Stimulated activated naive CD8-positive, alpha-beta T cell treated with anti-CD3 and anti-CD28 coated beads, Interleukin-15, Interleukin-2, amounts not matched to agents 100 U/mL and 50 U/mL, for 24 hours (primary cell): Measurements from ENCODE around the gene CELF5.
A peak's percentile ranks its signal among the peaks of the same experiment; 100 is the strongest.
"Not testable (repeated sequence)": the region's sequence is repeated elsewhere in the genome, so short reads cannot be mapped to it uniquely, and the experiment has no call there.

ENCODE experiments used
- ATAC-seq: fragments of 150-1000 bp; cut with Tn5 transposase; one replicate; pipeline ENCODE4 v1.10.0; 2021
- DNase-seq: peaks from one replicate; pipeline ENCODE4 v3.0.0; 2021

CELF5 gene

GRCh38 chr19:3207461-3208242 is 16.8 kb upstream of the CELF5 start:
- ATAC-seq = no peak
- DNase-seq = no peak

- no peak for ATAC-seq
Observed at GRCh38 chr19:3208317-3209207, 15.9 kb upstream of the CELF5 start.

GRCh38 chr19:3210347-3211017 is 14.0 kb upstream of the CELF5 start:
- peak; percentile 84 for DNase-seq
- peak; percentile 92 for ATAC-seq

More at GRCh38 chr19:3208317-3209207, 15.9 kb upstream of the CELF5 start:
- DNase-seq = no peak

- no peak for DNase-seq
- ATAC-seq = peak; percentile 3
Observed at GRCh38 chr19:3211191-3211590, 13.3 kb upstream of the CELF5 start.

- ATAC-seq (no peak), DNase-seq (no peak)
Observed at GRCh38 chr19:3213159-3213558, 11.3 kb upstream of the CELF5 start.

GRCh38 chr19:3216874-3217273 is 7.6 kb upstream of the CELF5 start:
- ATAC-seq (no peak), DNase-seq (no peak)

GRCh38 chr19:3220576-3220975 is 3.9 kb upstream of the CELF5 start:
- ATAC-seq = no peak

GRCh38 chr19:3221576-3221975 is 2.9 kb upstream of the CELF5 start:
- ATAC-seq, DNase-seq: not testable (repeated sequence)

More at GRCh38 chr19:3220576-3220975, 3.9 kb upstream of the CELF5 start:
- DNase-seq = no peak

- ATAC-seq (no peak), DNase-seq (no peak)
Observed at GRCh38 chr19:3222709-3223108, 1.8 kb upstream of the CELF5 start.

GRCh38 chr19:3225169-3225485 is 666 bp downstream of the CELF5 start:
- ATAC-seq (no peak), DNase-seq (no peak)

GRCh38 chr19:3225677-3226093 is 1.2 kb downstream of the CELF5 start:
- ATAC-seq (no peak), DNase-seq (no peak)

- DNase-seq (no peak), ATAC-seq (no peak)
Observed at GRCh38 chr19:3227054-3227626, 2.7 kb downstream of the CELF5 start.

GRCh38 chr19:3229346-3229743 is 4.9 kb downstream of the CELF5 start:
- DNase-seq (no peak), ATAC-seq (no peak)

GRCh38 chr19:3229888-3230496 is 5.5 kb downstream of the CELF5 start:
- ATAC-seq = no peak
- DNase-seq = no peak

GRCh38 chr19:3231288-3231687 is 6.8 kb downstream of the CELF5 start:
- DNase-seq (no peak), ATAC-seq (no peak)

- no peak for ATAC-seq
- DNase-seq = no peak
Observed at GRCh38 chr19:3233116-3233515, 8.7 kb downstream of the CELF5 start.

GRCh38 chr19:3233831-3234230 is 9.4 kb downstream of the CELF5 start:
- DNase-seq = no peak
- ATAC-seq = no peak

- DNase-seq (peak; percentile 60), ATAC-seq (no peak)
Observed at GRCh38 chr19:3234800-3235199, 10.3 kb downstream of the CELF5 start.

- ATAC-seq, DNase-seq: not testable (repeated sequence)
Observed at GRCh38 chr19:3235604-3236003, 11.1 kb downstream of the CELF5 start.

GRCh38 chr19:3236272-3236671 is 11.8 kb downstream of the CELF5 start:
- ATAC-seq = no peak

GRCh38 chr19:3238066-3238561 is 13.7 kb downstream of the CELF5 start:
- DNase-seq (no peak), ATAC-seq (no peak)

More at GRCh38 chr19:3236272-3236671, 11.8 kb downstream of the CELF5 start:
- no peak for DNase-seq

- DNase-seq (no peak), ATAC-seq (no peak)
Observed at GRCh38 chr19:3239367-3239766, 14.9 kb downstream of the CELF5 start.
